Colonic mucosa (tissue), 4 donors: Measurements from ENCODE around the gene EMC6. TPM values are rescaled to one million over a fixed set of nuclear protein-coding genes. Genes with fewer than 3 reads are reported as not detected.

Experiments
- DNase-seq: peaks from one replicate; pipeline ENCODE4 v3.0.0-alpha.2; 2020
- H3K27ac ChIP-seq: fragments of 200-600 bp; one replicate; pipeline ENCODE4 v1.8.0; 2021
- H3K27me3 ChIP-seq: fragments of 200-600 bp; one replicate; pipeline ENCODE4 v1.8.0; 2021
- H3K36me3 ChIP-seq: fragments of 200-600 bp; one replicate; pipeline ENCODE4 v1.8.0; 2021
- H3K4me1 ChIP-seq: fragments of 200-600 bp; one replicate; pipeline ENCODE4 v1.8.0; 2021; ENCODE audit warnings: mild to moderate bottlenecking
- H3K4me3 ChIP-seq: fragments of 200-600 bp; one replicate; pipeline ENCODE4 v1.8.0; 2021
- H3K9ac ChIP-seq, 2 donors: one replicate each; pipeline ENCODE4 v1.7.0; 2013; ENCODE audit warnings: control low read depth in 2 of 2, low read depth in 2 of 2, low read length in 2 of 2
- H3K9me3 ChIP-seq: fragments of 200-600 bp; one replicate; pipeline ENCODE4 v1.8.0; 2021
- intact Hi-C: fragments of 100-400 bp; cut with DNase I; formaldehyde crosslinking; loops from one replicate; pipeline ENCODE4 v1.14.1; 2022
- total RNA-seq, 2 donors: library from RNA; stranded (reverse); fragmentation: NEBNext Ultra II Directional in 1 of 2; extraction: Animal tissue kit (Norgen Biotek cat#: 25700) in 1 of 2; gene quantifications; one replicate each; pipeline ENCODE4 v1.2.1, GENCODE V29; 2021
- TF ChIP-seq, protein P1 (sequence below): fragments of 200-600 bp; IDR thresholded peaks from one replicate; pipeline ENCODE4 v1.8.0; 2022; ENCODE audit warnings: antibody characterized with exemption, mild to moderate bottlenecking
- donor health status: healthy.
- donor health status: DM: no; HTN: no; CAD: no.
- donor health status: DM: no; HTN: no; CAD: no.

EMC6 gene
- total RNA-seq, 2 donors from 2014 or later, result 38.1 to 61.2 TPM

- TF ChIP-seq, protein P1, sequence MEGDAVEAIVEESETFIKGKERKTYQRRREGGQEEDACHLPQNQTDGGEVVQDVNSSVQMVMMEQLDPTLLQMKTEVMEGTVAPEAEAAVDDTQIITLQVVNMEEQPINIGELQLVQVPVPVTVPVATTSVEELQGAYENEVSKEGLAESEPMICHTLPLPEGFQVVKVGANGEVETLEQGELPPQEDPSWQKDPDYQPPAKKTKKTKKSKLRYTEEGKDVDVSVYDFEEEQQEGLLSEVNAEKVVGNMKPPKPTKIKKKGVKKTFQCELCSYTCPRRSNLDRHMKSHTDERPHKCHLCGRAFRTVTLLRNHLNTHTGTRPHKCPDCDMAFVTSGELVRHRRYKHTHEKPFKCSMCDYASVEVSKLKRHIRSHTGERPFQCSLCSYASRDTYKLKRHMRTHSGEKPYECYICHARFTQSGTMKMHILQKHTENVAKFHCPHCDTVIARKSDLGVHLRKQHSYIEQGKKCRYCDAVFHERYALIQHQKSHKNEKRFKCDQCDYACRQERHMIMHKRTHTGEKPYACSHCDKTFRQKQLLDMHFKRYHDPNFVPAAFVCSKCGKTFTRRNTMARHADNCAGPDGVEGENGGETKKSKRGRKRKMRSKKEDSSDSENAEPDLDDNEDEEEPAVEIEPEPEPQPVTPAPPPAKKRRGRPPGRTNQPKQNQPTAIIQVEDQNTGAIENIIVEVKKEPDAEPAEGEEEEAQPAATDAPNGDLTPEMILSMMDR, result no peak
- intact Hi-C loops, result no loop called here
- Histone ChIP-seq H3K9me3 (no peaks in the 10 kb centered on the region), H3K4me1 (no peaks in the 10 kb centered on the region), H3K27ac (no peak overlapping the region), H3K4me3 (no peak overlapping the region), H3K36me3 (no peaks in the 10 kb centered on the region), H3K9ac (no peak overlapping the region), H3K27me3 (no peaks in the 10 kb centered on the region)
- no peak for DNase-seq
These were observed 37.8 kb upstream of the EMC6 start for GRCh38 chr17:3630781-3631180.

GRCh38 chr17:3632287-3632686, 36.3 kb upstream of the EMC6 start:
- TF ChIP-seq, protein P1, result no peak
- no peak overlapping the region for H3K27ac ChIP-seq
- H3K4me1 ChIP-seq, result no peaks in the 10 kb centered on the region
- no peak for DNase-seq
- no peaks in the 10 kb centered on the region for H3K27me3 ChIP-seq
- no peaks in the 10 kb centered on the region for H3K9me3 ChIP-seq
- no peaks in the 10 kb centered on the region for H3K36me3 ChIP-seq
- intact Hi-C loops, result no loop called here
- H3K4me3 ChIP-seq, result no peak overlapping the region
- H3K9ac ChIP-seq, result no peak overlapping the region

GRCh38 chr17:3635474-3636153, 33.0 kb upstream of the EMC6 start:
- intact Hi-C loops, result no loop called here
- H3K27me3 ChIP-seq, result no peaks in the 10 kb centered on the region
- no peaks in the 10 kb centered on the region for H3K9me3 ChIP-seq
- H3K36me3 ChIP-seq, result no peaks in the 10 kb centered on the region
- peak; percentile 66 for DNase-seq
- TF ChIP-seq, protein P1, result no peak
- no peaks in the 10 kb centered on the region for H3K4me1 ChIP-seq
- peak overlapping the region; percentile 90 for H3K4me3 ChIP-seq
- peak overlapping the region; percentile 84 for H3K27ac ChIP-seq
- H3K9ac ChIP-seq, result peak overlapping the region; percentile 77 to 87

- peak within 1 kb of the TSS; percentile 85 to 87 for H3K9ac ChIP-seq
- intact Hi-C loops, result no loop called here
- no peaks in the 10 kb centered on the region for H3K4me1 ChIP-seq
These were observed 32.3 kb upstream of the EMC6 start, which contains the start of the genes CTNS and SHPK for GRCh38 chr17:3636154-3636907. Gene CTNS, plus strand, starts transcription at chr17:3636760. Its CDS starts 3,447 bp downstream, at chr17:3640207. Gene SHPK, minus strand, starts transcription at chr17:3636250. Its CDS starts 31 bp downstream, at chr17:3636219.

DNA sequence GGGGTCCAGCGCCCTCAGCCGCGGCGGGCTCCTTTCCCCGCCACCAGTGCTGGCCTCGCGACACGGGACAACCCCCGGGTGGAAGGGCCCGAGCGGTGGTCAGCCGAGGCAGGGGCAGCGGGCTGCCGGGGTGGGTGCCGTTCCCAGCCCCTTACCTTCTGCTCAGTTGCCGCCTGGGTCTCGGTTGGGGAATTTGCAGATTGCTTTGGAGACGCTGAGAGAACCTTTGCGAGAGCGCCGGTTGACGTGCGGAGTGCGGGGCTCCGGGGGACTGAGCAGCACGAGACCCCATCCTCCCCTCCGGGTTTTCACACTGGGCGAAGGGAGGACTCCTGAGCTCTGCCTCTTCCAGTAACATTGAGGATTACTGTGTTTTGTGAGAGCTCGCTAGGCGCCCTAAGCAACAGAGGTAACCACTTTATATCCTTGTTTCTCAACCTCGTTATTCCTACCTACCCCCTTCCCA, 31.7 kb upstream of the EMC6 start:
- H3K9me3 ChIP-seq, result no peaks in the 10 kb centered on the region
- H3K36me3 ChIP-seq, result no peaks in the 10 kb centered on the region
- peak overlapping the region; percentile 84 for H3K27ac ChIP-seq
- intact Hi-C loops, result no loop called here
- no peaks in the 10 kb centered on the region for H3K27me3 ChIP-seq
- peak overlapping the region; percentile 81 to 85 for H3K9ac ChIP-seq
- TF ChIP-seq, protein P1, result no peak
- peak overlapping the region; percentile 90 for H3K4me3 ChIP-seq
- DNase-seq, result no peak
- H3K4me1 ChIP-seq, result no peaks in the 10 kb centered on the region

More at GRCh38 chr17:3636154-3636907, 32.3 kb upstream of the EMC6 start, which contains the start of the genes CTNS and SHPK:
- peak within 1 kb of the TSS; percentile 90 for H3K4me3 ChIP-seq
- TF ChIP-seq, protein P1, result no peak
- DNase-seq, result peak; percentile 97
- no peaks in the 10 kb centered on the region for H3K36me3 ChIP-seq
- H3K27ac ChIP-seq, result peak within 1 kb of the TSS; percentile 84
- no peaks in the 10 kb centered on the region for H3K27me3 ChIP-seq
- H3K9me3 ChIP-seq, result no peaks in the 10 kb centered on the region
